BLaER1 (cell line): ENCODE measurements around the gene OR2AG1.
A peak's percentile ranks its signal among the peaks of the same experiment; 100 is the strongest.

ENCODE experiments used
- H3K27ac ChIP-seq: shearing (Covaris generic); formaldehyde crosslinking; 2 replicates; pipeline ENCODE4 v1.8.1; 2022
- H3K27me3 ChIP-seq: shearing (Covaris generic); formaldehyde crosslinking; 2 replicates; pipeline ENCODE4 v1.8.1; 2022
- H3K36me3 ChIP-seq: shearing (Covaris generic); formaldehyde crosslinking; 2 replicates; pipeline ENCODE4 v1.8.1; 2022
- H3K4me1 ChIP-seq: shearing (Covaris generic); formaldehyde crosslinking; 2 replicates; pipeline ENCODE4 v1.8.1; 2022
- H3K4me2 ChIP-seq: shearing (Covaris generic); formaldehyde crosslinking; 2 replicates; pipeline ENCODE4 v1.8.1; 2022
- H3K4me3 ChIP-seq: shearing (Covaris generic); formaldehyde crosslinking; 2 replicates; pipeline ENCODE4 v1.8.1; 2022
- H3K9ac ChIP-seq: shearing (Covaris generic); formaldehyde crosslinking; 2 replicates; pipeline ENCODE4 v1.8.1; 2022
- H3K9me3 ChIP-seq: shearing (Covaris generic); formaldehyde crosslinking; 2 replicates; pipeline ENCODE4 v1.8.1; 2022
- H4K20me1 ChIP-seq: shearing (Covaris generic); formaldehyde crosslinking; 2 replicates; pipeline ENCODE4 v1.8.1; 2022
- Cebpa-rat ChIP-seq: shearing (Covaris generic); IDR thresholded peaks from 2 replicates; pipeline ENCODE4 v1.8.1; 2022

OR2AG1 gene

DNA sequence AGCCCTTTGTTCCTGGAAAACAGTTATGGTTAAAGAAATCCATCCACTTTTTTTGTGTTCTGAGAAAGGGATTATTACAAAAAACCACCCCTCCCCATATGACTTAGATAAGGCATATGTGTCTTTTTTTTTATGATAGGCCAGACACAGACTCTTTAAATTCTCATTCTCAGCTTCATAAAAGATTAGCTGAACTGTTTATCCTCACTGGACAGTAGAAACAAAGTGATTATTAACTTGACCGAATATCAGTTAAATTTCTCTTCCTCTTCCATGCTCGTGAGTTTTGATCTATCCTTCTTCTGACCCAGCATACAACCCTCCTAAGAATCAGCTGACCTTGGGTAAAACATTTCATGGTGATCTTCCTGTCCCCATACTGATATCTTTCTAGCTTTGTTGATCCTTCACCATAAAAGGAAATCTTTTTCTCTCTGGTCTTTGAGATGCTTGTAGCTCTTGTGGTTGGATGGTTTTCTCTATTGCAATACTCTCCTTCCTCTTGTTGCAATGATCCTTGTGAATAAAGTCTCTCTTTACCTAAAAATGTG lies 37.3 kb upstream of the OR2AG1 start:
- peak overlapping the region; percentile 77 for H3K4me2 ChIP-seq
- H3K4me1 ChIP-seq: peaks cover 20% of the 10 kb centered on the region

DNA sequence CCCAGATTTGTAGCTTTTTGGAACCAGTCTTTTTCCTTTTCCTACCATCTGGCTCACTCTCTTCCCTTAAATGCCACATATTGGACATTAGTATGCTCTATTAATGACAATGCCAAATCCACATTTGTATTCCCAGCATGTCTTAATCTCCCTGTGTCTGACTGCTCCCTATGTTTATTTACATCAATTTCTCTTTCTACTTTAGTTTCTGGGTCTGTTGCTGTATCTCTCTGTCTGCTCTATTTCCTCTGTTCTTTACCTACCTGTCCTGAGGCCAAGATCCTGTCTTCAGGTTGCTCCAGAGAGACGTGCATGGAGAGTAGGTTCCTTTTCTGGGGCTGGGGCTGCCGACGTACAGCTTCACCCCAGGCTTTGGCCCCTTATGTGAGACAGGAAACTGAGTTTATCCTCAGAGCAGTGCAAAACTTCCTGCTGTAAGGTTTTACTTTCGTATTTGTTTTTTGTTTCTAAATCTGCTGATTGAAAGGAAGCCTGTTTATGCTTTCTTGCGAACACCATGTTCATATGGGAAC lies 36.7 kb upstream of the OR2AG1 start:
- no peak for TF ChIP-seq Cebpa-rat
- Histone ChIP-seq H4K20me1 (no peaks in the 10 kb centered on the region), H3K9ac (no peak overlapping the region; the same call in 1 of the 2 replicates), H3K4me2 (peak overlapping the region; percentile 77), H3K4me3 (peak overlapping the region; percentile 44), H3K9me3 (no peaks in the 10 kb centered on the region), H3K36me3 (no peaks in the 10 kb centered on the region), H3K27ac (peak overlapping the region; percentile 40), H3K4me1 (peaks cover 20% of the 10 kb centered on the region), H3K27me3 (no peaks in the 10 kb centered on the region)

More for the DNA sequence above, 37.3 kb upstream of the OR2AG1 start:
- H3K27ac ChIP-seq: peak overlapping the region; percentile 40
- no peak for TF ChIP-seq Cebpa-rat
- no peak overlapping the region for H3K9ac ChIP-seq
- no peaks in the 10 kb centered on the region for H4K20me1 ChIP-seq
- H3K9me3 ChIP-seq: no peaks in the 10 kb centered on the region
- H3K4me3 ChIP-seq: peak overlapping the region; percentile 44
- no peaks in the 10 kb centered on the region for H3K36me3 ChIP-seq
- no peaks in the 10 kb centered on the region for H3K27me3 ChIP-seq

DNA sequence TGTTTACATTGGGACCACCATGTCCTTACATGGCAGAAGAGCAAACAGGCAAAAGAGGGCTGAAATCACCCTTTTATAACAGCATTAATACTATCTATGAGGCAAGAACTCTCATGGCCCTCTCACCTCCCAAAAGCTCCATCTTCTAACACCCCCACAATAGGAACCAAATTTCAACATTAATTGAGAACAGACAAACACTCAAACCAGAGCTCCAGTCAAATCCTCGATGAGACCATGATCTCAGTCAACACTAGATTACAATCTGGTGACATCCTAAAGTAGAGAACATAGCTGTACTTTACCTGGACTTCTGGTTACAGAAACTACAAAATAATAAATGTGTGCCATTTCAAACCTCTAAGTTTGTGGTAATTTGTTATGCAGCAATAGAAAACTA lies 36.2 kb upstream of the OR2AG1 start:
- Histone ChIP-seq H3K4me2 (peak overlapping the region; percentile 77), H3K4me3 (peak overlapping the region; percentile 44), H3K4me1 (peaks cover 20% of the 10 kb centered on the region), H3K9ac (no peak overlapping the region; the same call in 1 of the 2 replicates), H3K27me3 (no peaks in the 10 kb centered on the region), H3K9me3 (no peaks in the 10 kb centered on the region), H3K27ac (peak overlapping the region; percentile 40), H3K36me3 (no peaks in the 10 kb centered on the region), H4K20me1 (no peaks in the 10 kb centered on the region)
- TF ChIP-seq Cebpa-rat: no peak

DNA sequence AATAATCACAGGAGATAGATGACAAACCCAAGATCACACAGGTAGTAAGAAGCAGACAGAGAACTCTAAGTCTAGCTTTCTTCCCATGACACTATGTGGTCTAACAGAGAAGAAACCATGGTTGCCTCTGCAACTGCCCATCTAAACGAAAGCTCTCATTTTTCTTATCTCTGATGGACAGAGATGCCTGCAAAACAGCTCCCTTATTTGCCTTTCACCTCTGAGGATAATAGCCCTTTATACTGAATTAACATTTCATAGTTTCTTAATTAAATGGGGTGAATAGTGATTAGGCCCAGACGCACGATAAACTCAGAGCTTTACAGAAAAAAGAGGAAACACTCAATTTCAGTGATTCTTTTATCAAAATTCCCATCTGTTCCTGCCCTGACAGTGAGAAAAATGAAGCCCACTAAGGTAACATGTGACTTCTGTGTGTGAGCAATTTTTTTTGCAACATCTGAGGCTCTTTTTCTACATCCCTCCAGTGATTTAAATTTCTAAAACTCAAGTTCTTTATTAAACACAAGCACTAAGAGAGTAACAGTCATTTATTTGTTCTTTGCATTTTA lies 35.6 kb upstream of the OR2AG1 start:
- H3K9me3 ChIP-seq: no peaks in the 10 kb centered on the region
- H3K4me3 ChIP-seq: no peak overlapping the region
- no peak overlapping the region for H3K27ac ChIP-seq
- no peaks in the 10 kb centered on the region for H3K36me3 ChIP-seq
- TF ChIP-seq Cebpa-rat: no peak
- no peaks in the 10 kb centered on the region for H4K20me1 ChIP-seq
- H3K4me1 ChIP-seq: peaks cover 20% of the 10 kb centered on the region
- H3K27me3 ChIP-seq: no peaks in the 10 kb centered on the region
- H3K4me2 ChIP-seq: 0 out of 2 replicates have a peak overlapping the region, but pooled peaks have one; percentile 77
- H3K9ac ChIP-seq: no peak overlapping the region

DNA sequence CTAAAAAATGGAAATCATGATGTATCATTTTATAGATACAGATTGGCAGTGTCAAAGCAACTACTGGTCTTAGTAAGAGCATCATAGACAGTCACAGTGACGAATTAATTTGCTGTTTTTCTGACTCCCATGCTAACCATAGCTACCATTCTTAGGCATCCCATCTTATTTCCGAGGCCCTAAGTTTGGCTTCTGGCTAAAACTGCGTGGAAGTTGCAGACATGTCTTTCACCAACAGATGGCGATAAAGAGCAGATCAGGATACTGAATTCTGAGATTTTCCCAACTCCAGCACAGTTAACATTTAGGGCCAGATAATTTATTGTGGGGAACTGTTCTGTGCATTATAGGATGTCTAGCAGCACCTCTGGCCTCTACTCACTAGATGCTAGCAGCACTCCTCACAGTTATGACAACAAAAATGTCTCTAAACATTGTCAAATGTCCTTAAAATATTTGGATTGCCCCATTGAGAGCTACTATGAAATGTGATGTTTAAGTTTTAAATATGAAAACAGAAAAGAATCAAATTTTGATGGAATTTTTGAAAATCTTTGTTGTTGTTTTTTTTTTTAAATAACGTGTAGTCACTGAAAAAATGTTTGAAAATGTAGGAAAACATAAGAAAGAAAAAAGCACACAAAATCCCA lies 27.4 kb upstream of the OR2AG1 start:
- Histone ChIP-seq H3K27ac (no peak overlapping the region), H3K4me3 (no peak overlapping the region), H3K4me1 (no peaks in the 10 kb centered on the region), H3K36me3 (no peaks in the 10 kb centered on the region), H3K4me2 (no peak overlapping the region), H4K20me1 (no peaks in the 10 kb centered on the region), H3K9ac (no peak overlapping the region), H3K27me3 (no peaks in the 10 kb centered on the region), H3K9me3 (no peaks in the 10 kb centered on the region)
- TF ChIP-seq Cebpa-rat: no peak

DNA sequence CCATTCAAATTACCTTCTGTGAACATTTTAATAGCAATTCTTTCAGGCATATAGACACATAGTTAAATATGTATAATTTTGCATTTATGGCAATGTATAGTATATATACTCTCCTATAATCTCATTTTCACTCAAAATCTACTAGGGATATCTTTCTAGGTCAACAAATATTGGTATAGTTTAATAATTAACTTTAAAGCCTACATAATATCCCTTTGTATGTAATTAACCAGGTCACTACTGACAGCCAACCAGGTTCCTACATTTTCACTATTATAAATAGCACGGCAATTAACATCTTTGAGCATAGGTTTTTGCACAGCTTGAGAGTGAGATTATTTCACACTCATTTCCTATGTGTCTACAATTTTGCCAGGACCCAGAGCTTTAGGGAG lies 26.9 kb upstream of the OR2AG1 start:
- no peak for TF ChIP-seq Cebpa-rat
- Histone ChIP-seq H3K27me3 (no peaks in the 10 kb centered on the region), H3K4me2 (no peak overlapping the region), H3K27ac (no peak overlapping the region), H3K36me3 (no peaks in the 10 kb centered on the region), H3K4me1 (no peaks in the 10 kb centered on the region), H3K4me3 (no peak overlapping the region), H4K20me1 (no peaks in the 10 kb centered on the region), H3K9me3 (no peaks in the 10 kb centered on the region), H3K9ac (no peak overlapping the region)

DNA sequence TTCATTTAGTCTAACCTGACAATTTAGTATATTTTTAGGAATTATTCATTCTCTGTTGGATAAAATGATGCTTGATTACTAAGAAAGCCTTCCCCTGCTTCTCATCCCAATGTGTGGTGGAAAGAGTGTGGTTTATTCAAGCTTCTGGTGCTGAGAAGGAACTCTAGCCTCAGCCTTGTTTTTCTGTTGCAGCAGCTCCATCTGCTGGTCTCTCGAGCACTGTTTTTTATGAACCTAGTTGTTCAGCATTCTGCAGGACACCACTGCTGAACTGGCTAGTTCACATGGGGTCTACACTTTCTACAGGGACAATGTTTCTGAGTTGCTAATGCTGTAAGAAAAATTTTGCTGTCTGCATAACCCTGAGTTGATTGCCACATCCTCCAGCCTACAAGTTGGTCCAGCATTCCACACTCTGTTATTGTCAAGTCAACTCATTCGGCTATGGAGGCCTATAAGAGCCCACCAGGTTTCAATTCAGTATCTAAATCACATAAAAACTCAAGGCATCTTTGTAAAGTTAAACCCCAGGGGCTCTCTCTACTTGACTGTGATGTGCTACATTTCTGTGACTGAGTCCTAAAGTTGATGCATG lies 25.4 kb upstream of the OR2AG1 start:
- H3K4me1 ChIP-seq: no peaks in the 10 kb centered on the region
- TF ChIP-seq Cebpa-rat: no peak
- no peaks in the 10 kb centered on the region for H3K27me3 ChIP-seq
- H3K36me3 ChIP-seq: no peaks in the 10 kb centered on the region
- H3K9me3 ChIP-seq: peaks cover 4% of the 10 kb centered on the region
- H3K4me2 ChIP-seq: no peak overlapping the region
- no peaks in the 10 kb centered on the region for H4K20me1 ChIP-seq
- H3K9ac ChIP-seq: no peak overlapping the region
- no peak overlapping the region for H3K4me3 ChIP-seq
- no peak overlapping the region for H3K27ac ChIP-seq

DNA sequence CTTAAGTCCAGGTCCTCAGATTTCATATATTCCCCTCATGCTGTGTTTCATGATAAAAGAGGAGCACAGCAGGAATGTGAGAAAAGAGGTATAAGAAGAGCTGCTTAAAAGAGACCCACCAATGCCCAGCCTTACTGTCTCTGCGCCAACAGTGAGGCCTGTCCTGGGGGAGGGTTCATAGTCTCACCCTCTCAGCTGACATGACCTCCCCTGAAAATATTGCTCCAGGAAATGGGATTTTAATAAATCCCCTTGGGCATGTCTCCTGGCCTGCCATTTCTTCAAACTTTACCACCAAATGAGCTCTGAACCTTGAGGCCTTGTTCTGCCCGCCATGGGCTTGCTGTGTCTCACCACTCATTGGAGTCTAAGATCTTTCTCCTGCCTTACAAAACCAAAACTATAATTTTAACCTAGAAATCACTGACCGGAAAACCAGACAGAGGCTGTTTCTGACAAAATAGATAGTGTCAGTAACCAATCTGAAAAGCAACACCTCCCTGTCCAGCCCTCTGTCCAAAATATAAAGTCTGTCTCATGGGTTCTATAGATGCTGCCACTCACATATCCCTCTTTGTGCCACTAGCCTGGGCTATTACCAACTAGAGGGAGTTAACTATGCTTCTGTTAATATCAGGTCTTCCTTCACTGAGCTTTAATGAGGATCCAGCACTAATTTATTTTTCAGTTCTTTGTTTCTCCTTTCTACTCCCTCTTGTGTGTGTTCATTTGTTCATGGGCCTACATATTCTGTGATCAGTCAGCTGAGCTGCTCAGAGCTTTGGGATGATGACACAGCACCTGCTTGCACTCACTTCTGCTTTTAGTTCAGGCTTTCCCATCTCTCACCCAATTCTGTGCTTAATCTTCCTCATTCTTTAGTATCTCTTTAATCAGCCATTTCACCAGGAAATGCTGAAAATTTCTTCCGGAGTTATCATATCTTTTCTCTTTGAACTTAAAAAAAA lies 10.6 kb upstream of the OR2AG1 start, which contains the start of gene OR2AG2:
TSS of gene OR2AG2 (minus strand) at position 51 of the 968 bp plus-strand sequence. CDS start 3,019 bp downstream, outside the sequence.
- H3K36me3 ChIP-seq: no peaks in the 10 kb centered on the region
- TF ChIP-seq Cebpa-rat: no peak
- H3K9ac ChIP-seq: no peak within 1 kb of the TSS
- no peaks in the 10 kb centered on the region for H4K20me1 ChIP-seq
- 0 out of 2 replicates have a peak within 1 kb of the TSS, but pooled peaks have one; percentile 24 for H3K27ac ChIP-seq
- H3K9me3 ChIP-seq: no peaks in the 10 kb centered on the region
- H3K4me3 ChIP-seq: no peak within 1 kb of the TSS
- peak within 1 kb of the TSS; percentile 35 for H3K4me2 ChIP-seq
- H3K27me3 ChIP-seq: no peaks in the 10 kb centered on the region
- H3K4me1 ChIP-seq: peaks cover 12% of the 10 kb centered on the region

DNA sequence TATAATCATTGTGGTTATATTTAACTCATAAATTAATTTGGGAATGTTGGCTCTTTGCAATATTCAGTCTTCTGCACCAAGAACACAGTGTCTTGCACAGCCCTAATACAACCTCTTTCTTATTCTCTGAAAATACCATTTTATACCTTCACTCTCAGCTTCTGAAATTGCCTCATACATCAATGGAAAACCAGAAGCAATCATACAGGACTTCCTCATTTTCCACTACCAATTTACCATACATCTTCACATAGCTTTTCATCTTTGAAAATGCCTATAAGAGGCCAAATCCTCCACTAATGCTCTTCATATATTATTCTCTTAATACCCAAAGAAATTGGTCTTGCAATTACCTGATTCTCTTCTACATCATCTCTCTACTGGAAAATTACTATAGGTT lies 4.3 kb upstream of the OR2AG1 start:
- TF ChIP-seq Cebpa-rat: no peak

More for the DNA sequence above, 4.3 kb upstream of the OR2AG1 start:
- H3K4me2 ChIP-seq: no peak overlapping the region
- H3K4me1 ChIP-seq: no peaks in the 10 kb centered on the region
- no peaks in the 10 kb centered on the region for H3K9me3 ChIP-seq
- no peak overlapping the region for H3K27ac ChIP-seq
- no peaks in the 10 kb centered on the region for H3K36me3 ChIP-seq
- no peaks in the 10 kb centered on the region for H4K20me1 ChIP-seq
- H3K27me3 ChIP-seq: no peaks in the 10 kb centered on the region
- H3K9ac ChIP-seq: no peak overlapping the region
- no peak overlapping the region for H3K4me3 ChIP-seq
